H1 (cell line): ENCODE results near the gene TXK. TPM values are rescaled to one million over a fixed set of nuclear protein-coding genes. Genes with fewer than 3 reads are reported as not detected.

ENCODE experiments used
- CTCF ChIA-PET: fragments of 300-600 bp; sonication (Branson Sonifier 250); formaldehyde crosslinking; loops from one replicate; lab custom pipeline; 2021; ENCODE audit not compliant: partially characterized antibody; lab: Charles Lee
- POLR2A ChIA-PET: fragments of 300-600 bp; sonication (Branson Sonifier 250); formaldehyde crosslinking; loops from one replicate; lab custom pipeline; 2021; ENCODE audit warnings: inconsistent platforms; ENCODE audit not compliant: partially characterized antibody; lab: Charles Lee
- DNase-seq, 2 experiments: peaks; one replicate each; pipeline versions ENCODE4 v3.0.0 to v3.0.0-alpha.2; 2010 to 2022; ENCODE audit warnings: low spot score in 2 of 2, low read depth in 1 of 2, mixed read lengths in 1 of 2
- FAIRE-seq: peaks from 2 replicates; lab custom pipeline; 2011; peaks lifted over from hg19 to GRCh38; lab: Jason Lieb, UNC
- H2AFZ ChIP-seq: 2 replicates; pipeline ENCODE4 v1.8.1; 2012; ENCODE audit warnings: low read length, inconsistent platforms
- H2AK5ac ChIP-seq: 2 replicates; pipeline ENCODE4 v1.6.1; 2013; ENCODE audit warnings: low read depth, low read length
- H2BK120ac ChIP-seq: replicated peaks from 2 replicates; pipeline ENCODE3; 2013; ENCODE audit warnings: low read depth, low read length, inconsistent platforms
- H2BK12ac ChIP-seq: 2 replicates; pipeline ENCODE4 v1.6.1; 2013; ENCODE audit warnings: low read depth, low read length
- H2BK15ac ChIP-seq: 2 replicates; pipeline ENCODE4 v1.6.1; 2013; ENCODE audit warnings: low read length
- H2BK20ac ChIP-seq: 2 replicates; pipeline ENCODE4 v1.6.1; 2013; ENCODE audit warnings: low read length
- H2BK5ac ChIP-seq: 2 replicates; pipeline ENCODE4 v1.6.1; 2013; ENCODE audit warnings: low read depth, low read length
- H3K14ac ChIP-seq: 2 replicates; pipeline ENCODE4 v1.6.1; 2013; ENCODE audit warnings: inconsistent platforms; ENCODE audit not compliant: insufficient read length
- H3K18ac ChIP-seq: 2 replicates; pipeline ENCODE4 v1.6.1; 2013; ENCODE audit warnings: low read length; ENCODE audit errors: extremely low read depth
- H3K23ac ChIP-seq: 2 replicates; pipeline ENCODE4 v1.6.1; 2013; ENCODE audit warnings: inconsistent platforms; ENCODE audit not compliant: insufficient read length
- H3K23me2 ChIP-seq: 2 replicates; pipeline ENCODE4 v1.6.1; 2013; ENCODE audit warnings: low read depth, low read length
- H3K27ac ChIP-seq: 2 replicates; pipeline ENCODE4 v1.6.1; 2011; ENCODE audit warnings: low read depth, low read length, inconsistent platforms
- H3K27me3 ChIP-seq, 4 experiments: replicated peaks in 1 of 4; 1 replicate in 1 of 4; 2 replicates in 3 of 4; pipeline versions ENCODE4 v1.6.1 to v1.8.1; 2011 to 2013; ENCODE audit warnings: low read length in 3 of 4, mild to moderate bottlenecking in 3 of 4, inconsistent platforms in 2 of 4, mixed read lengths in 2 of 4, moderate library complexity in 1 of 4; ENCODE audit not compliant: control insufficient read depth in 3 of 4, insufficient read depth in 3 of 4; ENCODE audit errors: extremely low read depth in 1 of 4
- H3K36me3 ChIP-seq, 4 experiments: 2 replicates each; pipeline versions ENCODE4 v1.6.1 to v1.8.1; 2011 to 2013; ENCODE audit warnings: mild to moderate bottlenecking in 4 of 4, low read length in 3 of 4, moderate library complexity in 2 of 4, control low read depth in 1 of 4, inconsistent platforms in 1 of 4; ENCODE audit not compliant: insufficient read depth in 4 of 4, control insufficient read depth in 2 of 4
- H3K4ac ChIP-seq: replicated peaks from 2 replicates; pipeline ENCODE3; 2013; ENCODE audit warnings: low read length, low read depth, mixed read lengths, inconsistent platforms; ENCODE audit not compliant: insufficient read length
- H3K4me1 ChIP-seq, 4 experiments: replicated peaks in 1 of 4; 1 replicate in 1 of 4; 2 replicates in 3 of 4; pipeline versions ENCODE4 v1.6.1 to v1.8.1; 2011 to 2013; ENCODE audit warnings: low read length in 3 of 4, inconsistent platforms in 2 of 4, mixed read lengths in 1 of 4; ENCODE audit not compliant: insufficient read depth in 4 of 4, control insufficient read depth in 3 of 4
- H3K4me2 ChIP-seq, 2 experiments: 2 replicates each; pipeline versions ENCODE4 v1.6.1 to v1.8.1; 2011 to 2013; ENCODE audit warnings: low read depth in 2 of 2, low read length in 2 of 2, control low read depth in 1 of 2, inconsistent platforms in 1 of 2, mild to moderate bottlenecking in 1 of 2; ENCODE audit not compliant: insufficient read depth in 1 of 2
- H3K4me3 ChIP-seq, 4 experiments: fragments of 200-600, 300-600 bp in 1 of 4; sonication (generic), shearing (Covaris generic), sonication (Bioruptor Twin) in 1 of 4; 2 replicates each; pipeline versions ENCODE4 v1.5.1 to v1.8.1; 2011 to 2016; ENCODE audit warnings: low read length in 4 of 4, low read depth in 3 of 4, control low read depth in 2 of 4, inconsistent platforms in 2 of 4, mild to moderate bottlenecking in 2 of 4, mixed read lengths in 1 of 4, moderate library complexity in 1 of 4; ENCODE audit not compliant: insufficient read depth in 2 of 4; ENCODE audit errors: extremely low read depth in 1 of 4
- H3K56ac ChIP-seq: replicated peaks from 2 replicates; pipeline ENCODE3; 2013; ENCODE audit warnings: low read depth, mild to moderate bottlenecking, mixed read lengths, low read length, inconsistent platforms; ENCODE audit not compliant: insufficient read length
- H3K79me1 ChIP-seq: 2 replicates; pipeline ENCODE4 v1.6.1; 2013; ENCODE audit warnings: low read depth, low read length, control low read depth
- H3K79me2 ChIP-seq, 2 experiments: 2 replicates each; pipeline versions ENCODE4 v1.6.1 to v1.8.1; 2012 to 2013; ENCODE audit warnings: low read length in 2 of 2, mild to moderate bottlenecking in 2 of 2, inconsistent platforms in 1 of 2; ENCODE audit not compliant: insufficient read depth in 2 of 2, control insufficient read depth in 1 of 2
- H3K9ac ChIP-seq, 4 experiments: replicated peaks in 1 of 4; 1 replicate in 1 of 4; 2 replicates in 3 of 4; pipeline versions ENCODE4 v1.6.1 to v1.8.1; 2011 to 2013; ENCODE audit warnings: low read depth in 3 of 4, low read length in 3 of 4, control low read depth in 2 of 4, mild to moderate bottlenecking in 2 of 4, moderate library complexity in 2 of 4, inconsistent platforms in 1 of 4; ENCODE audit errors: extremely low read depth in 1 of 4
- H3K9me3 ChIP-seq, 2 experiments: 2 replicates each; pipeline versions ENCODE4 v1.6.1 to v1.8.1; 2012 to 2013; ENCODE audit warnings: mild to moderate bottlenecking in 2 of 2, moderate library complexity in 2 of 2, control low read depth in 1 of 2, inconsistent platforms in 1 of 2, low read depth in 1 of 2, low read length in 1 of 2, mixed read lengths in 1 of 2; ENCODE audit not compliant: insufficient read depth in 2 of 2
- H4K20me1 ChIP-seq, 2 experiments: replicated peaks in 1 of 2; 2 replicates each; pipeline versions ENCODE3 to v1.8.1; 2011 to 2013; ENCODE audit warnings: inconsistent platforms in 2 of 2, low read length in 2 of 2, mild to moderate bottlenecking in 1 of 2; ENCODE audit not compliant: insufficient read depth in 2 of 2, control insufficient read depth in 1 of 2
- H4K5ac ChIP-seq: 2 replicates; pipeline ENCODE4 v1.6.1; 2013; ENCODE audit warnings: low read length, low read depth, mixed read lengths, inconsistent platforms; ENCODE audit not compliant: insufficient read length
- H4K8ac ChIP-seq: 2 replicates; pipeline ENCODE4 v1.8.0; 2013; ENCODE audit warnings: mild to moderate bottlenecking, moderate library complexity, low read length, inconsistent platforms; ENCODE audit not compliant: insufficient read depth; ENCODE audit errors: extremely low read depth
- H4K91ac ChIP-seq: replicated peaks from 2 replicates; pipeline ENCODE3; 2013; ENCODE audit warnings: low read length, mixed read lengths, inconsistent platforms; ENCODE audit not compliant: insufficient read length
- WGBS, 2 experiments: shearing (Covaris generic) in 1 of 2; methylation state at CpG; one replicate each; pipeline versions ENCODE4 v1.1.6 to v1.1.7; 2013 to 2015; ENCODE audit warnings: low lambda C conversion rate in 2 of 2, mixed read lengths in 2 of 2, inconsistent platforms in 1 of 2, low coverage in 1 of 2, missing lambda C conversion rate in 1 of 2; ENCODE audit not compliant: insufficient replicate concordance in 2 of 2, insufficient coverage in 1 of 2, insufficient read length in 1 of 2; ENCODE audit errors: extremely low coverage in 1 of 2, missing lambda C conversion rate in 1 of 2; 5-methylcytosine and 5-hydroxymethylcytosine counted together
- polyA plus RNA-seq, 7 experiments: library from polyadenylated mRNA; depleted of rRNA in 3 of 7; stranded (reverse) in 5 of 7; unstranded in 2 of 7; fragments of >200 nt in 5 of 7; fragments of 200-250 nt in 2 of 7; gene quantifications; 1 replicate in 5 of 7; 2 replicates in 1 of 7; 4 replicates in 1 of 7; pipeline versions ENCODE4 v1.2.1 to v1.2.3, GENCODE V29; 2011 to 2013; ENCODE audit warnings: missing spikeins in 2 of 7, mixed read lengths in 2 of 7
- total RNA-seq: library from RNA; stranded (reverse); fragmentation: NEBNext Ultra II Directional; extraction: Animal tissue kit (Norgen Biotek cat#: 25700); gene quantifications from 2 replicates; pipeline ENCODE4 v1.2.1, GENCODE V29; 2021

TXK gene
- total and polyA plus RNA-seq, 2 of the 8 experiments (the other 6 are each of a cell fraction or from before 2014, with no cell fraction given): not detected

DNA sequence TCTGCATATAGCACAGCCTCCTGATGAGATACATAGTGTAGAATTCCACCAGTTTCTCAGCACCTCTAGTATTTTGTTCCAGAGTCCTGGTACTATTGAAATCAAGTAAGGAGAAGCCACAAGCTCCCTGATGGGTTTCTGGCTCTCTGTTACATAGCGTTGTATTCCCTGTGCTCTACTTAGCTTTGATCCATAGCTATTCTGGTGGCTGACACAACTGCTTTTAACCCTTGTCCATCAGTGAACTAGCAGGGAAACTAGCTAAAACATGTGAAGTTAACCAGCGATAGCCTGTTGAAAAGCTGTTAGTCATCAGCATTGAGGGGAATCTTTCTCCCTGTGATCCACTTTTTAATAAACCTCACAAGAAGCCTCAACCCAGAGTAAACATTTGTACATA, 90.5 kb downstream of the TXK start:
- Histone ChIP-seq H3K56ac (no peak overlapping the region), H3K27ac (no peak overlapping the region), H2BK20ac (no peak overlapping the region), H3K9me3 (no peaks in the 10 kb centered on the region), H2BK5ac (no peak overlapping the region), H4K20me1 (no peaks in the 10 kb centered on the region), H4K91ac (no peak overlapping the region), H3K27me3 (no peaks in the 10 kb centered on the region), H3K4ac (no peak overlapping the region), H3K23ac (no peak overlapping the region), H3K4me2 (no peak overlapping the region), H2BK12ac (no peak overlapping the region), H3K4me1 (no peaks in the 10 kb centered on the region; a peak in 1 of 7 replicates), H3K23me2 (no peaks in the 10 kb centered on the region), H3K9ac (no peak overlapping the region), H3K4me3 (no peak overlapping the region), H3K79me2 (no peaks in the 10 kb centered on the region), H4K5ac (no peak overlapping the region), H3K14ac (no peak overlapping the region), H2AK5ac (no peak overlapping the region), H3K79me1 (no peaks in the 10 kb centered on the region; the same call in 1 of the 2 replicates), H3K18ac (no peak overlapping the region), H2BK120ac (no peak overlapping the region), H3K36me3 (no peaks in the 10 kb centered on the region), H2BK15ac (no peak overlapping the region), H2AFZ (no peak overlapping the region), H4K8ac (no peak overlapping the region)
- FAIRE-seq (no peak), DNase-seq (no peak)
- 88% methylated on average over 2 of the region's 2 CpGs; no CpG with 5 or more reads in 1 of the 2 experiments for WGBS, 2 experiments
- ChIA-PET CTCF (interaction anchor here (0.6 to 9.3 kb wide), 2 partner anchors 10 to 108 kb away, joined by 3 to 85 read pairs; no protein-coding TSS in a partner anchor), POLR2A (no interaction called here)
